Uterus (tissue), 2 donors: Measurements from ENCODE around the gene CELF2.

Experiments used
- POLR2A ChIP-seq, 2 donors: fragments of 450-650 bp; IDR thresholded peaks; one replicate each; pipeline ENCODE4 v1.6.1; 2016; ENCODE audit warnings: antibody characterized with exemption in 2 of 2, mild to moderate bottlenecking in 1 of 2, moderate library complexity in 1 of 2
- TF ChIP-seq, protein P1 (sequence below), 4 experiments: fragments of 200-600 bp in 2 of 4; fragments of 450-650 bp in 2 of 4; sonication (generic) in 2 of 4; IDR thresholded peaks; one replicate each; pipeline ENCODE4 v1.5.1; 2016 to 2019; ENCODE audit warnings: antibody characterized with exemption in 4 of 4, mild to moderate bottlenecking in 2 of 4, moderate library complexity in 1 of 4

DNA sequence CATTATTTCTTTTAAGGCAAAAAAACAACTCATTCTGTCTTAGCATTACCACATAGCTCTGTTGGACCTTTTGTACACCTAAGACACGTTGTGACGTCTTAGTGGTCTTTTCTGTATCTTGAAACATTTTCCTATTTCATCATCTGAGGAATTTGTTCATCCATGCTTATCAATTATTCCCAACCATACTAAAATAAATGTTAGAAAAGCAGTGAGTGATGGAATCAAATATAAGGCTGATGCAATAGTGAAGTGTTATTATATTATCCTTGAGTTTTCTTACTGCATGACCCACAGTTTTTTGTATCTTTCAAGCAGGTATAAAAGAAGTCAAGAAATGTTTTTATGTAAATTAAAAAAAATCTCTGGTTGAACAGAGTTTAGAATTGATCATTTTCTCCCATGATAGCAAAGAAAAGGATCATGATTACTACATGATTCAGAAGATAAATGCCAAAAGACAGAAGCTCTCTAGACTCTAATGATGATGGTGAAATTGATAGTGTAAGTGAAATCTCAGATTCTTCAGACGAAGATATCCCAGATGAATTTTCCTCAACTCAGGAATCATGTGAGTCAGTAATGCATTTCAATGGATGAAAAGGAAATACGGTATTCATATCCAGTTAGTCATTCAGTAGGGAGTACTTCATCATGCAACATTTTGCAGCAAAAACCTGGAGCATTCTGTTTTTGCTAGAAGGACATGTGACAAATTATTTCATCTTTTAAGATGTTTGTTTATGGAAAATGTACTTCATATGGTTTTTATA is 51.4 kb downstream of the CELF2 start:
- TF ChIP-seq, protein P1, sequence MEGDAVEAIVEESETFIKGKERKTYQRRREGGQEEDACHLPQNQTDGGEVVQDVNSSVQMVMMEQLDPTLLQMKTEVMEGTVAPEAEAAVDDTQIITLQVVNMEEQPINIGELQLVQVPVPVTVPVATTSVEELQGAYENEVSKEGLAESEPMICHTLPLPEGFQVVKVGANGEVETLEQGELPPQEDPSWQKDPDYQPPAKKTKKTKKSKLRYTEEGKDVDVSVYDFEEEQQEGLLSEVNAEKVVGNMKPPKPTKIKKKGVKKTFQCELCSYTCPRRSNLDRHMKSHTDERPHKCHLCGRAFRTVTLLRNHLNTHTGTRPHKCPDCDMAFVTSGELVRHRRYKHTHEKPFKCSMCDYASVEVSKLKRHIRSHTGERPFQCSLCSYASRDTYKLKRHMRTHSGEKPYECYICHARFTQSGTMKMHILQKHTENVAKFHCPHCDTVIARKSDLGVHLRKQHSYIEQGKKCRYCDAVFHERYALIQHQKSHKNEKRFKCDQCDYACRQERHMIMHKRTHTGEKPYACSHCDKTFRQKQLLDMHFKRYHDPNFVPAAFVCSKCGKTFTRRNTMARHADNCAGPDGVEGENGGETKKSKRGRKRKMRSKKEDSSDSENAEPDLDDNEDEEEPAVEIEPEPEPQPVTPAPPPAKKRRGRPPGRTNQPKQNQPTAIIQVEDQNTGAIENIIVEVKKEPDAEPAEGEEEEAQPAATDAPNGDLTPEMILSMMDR (IDR thresholded peaks at IDR 0.05): no peak
- no peak for TF ChIP-seq POLR2A (IDR thresholded peaks at IDR 0.05)
